SK-N-SH (cell line): Measurements from ENCODE around the gene RB1. TPM values are rescaled to one million over a fixed set of nuclear protein-coding genes. Genes with fewer than 3 reads are reported as not detected.

Experiments
- CTCF ChIA-PET: fragments of 300-600, 350-600 bp; formaldehyde crosslinking; extraction: SDS; loops from one replicate; lab custom pipeline; 2021; lab: Yijun Ruan, JAX
- POLR2A ChIA-PET: fragments of 350-600 bp; sonication (Branson Sonifier 250); formaldehyde crosslinking; extraction: SDS; loops from one replicate; lab custom pipeline; 2020; ENCODE audit warnings: antibody characterized with exemption, inconsistent platforms; lab: Yijun Ruan, JAX
- DNase-seq: peaks from one replicate; pipeline ENCODE4 v3.0.0; 2012
- H2AFZ ChIP-seq: fragments of 200-600 bp; sonication (generic); 2 replicates; pipeline ENCODE4 v1.8.1; 2016; ENCODE audit warnings: antibody characterized with exemption, mild to moderate bottlenecking, low read depth
- H3F3A ChIP-seq: fragments of 200-600 bp; sonication (generic); replicated peaks from 2 replicates; pipeline ENCODE3; 2016; ENCODE audit warnings: antibody characterized with exemption, mild to moderate bottlenecking; ENCODE audit not compliant: insufficient read depth
- H3K27ac ChIP-seq, 2 experiments: fragments of 200-500 bp in 1 of 2; fragments of 200-600 bp in 1 of 2; sonication (Bioruptor generic) in 1 of 2; sonication (generic), shearing (Covaris generic) in 1 of 2; 2 replicates each; pipeline versions ENCODE4 v1.5.1 to v1.6.1; 2014 to 2016; ENCODE audit warnings: low read depth in 2 of 2, inconsistent platforms in 1 of 2, low read length in 1 of 2, mild to moderate bottlenecking in 1 of 2, mixed read lengths in 1 of 2
- H3K27me3 ChIP-seq: fragments of 200-600 bp; sonication (generic), shearing (Covaris generic); 2 replicates; pipeline ENCODE4 v1.6.1; 2016; ENCODE audit warnings: mixed run types; ENCODE audit not compliant: insufficient read depth
- H3K36me3 ChIP-seq, 2 experiments: fragments of 200-500 bp in 1 of 2; fragments of 200-600 bp in 1 of 2; sonication (Bioruptor generic) in 1 of 2; sonication (generic) in 1 of 2; replicated peaks in 1 of 2; 2 replicates each; pipeline versions ENCODE3 to v1.5.1; 2014 to 2016; ENCODE audit warnings: low read length in 1 of 2, mild to moderate bottlenecking in 1 of 2; ENCODE audit not compliant: insufficient read depth in 2 of 2, control insufficient read depth in 1 of 2
- H3K4me1 ChIP-seq, 2 experiments: fragments of 200-500 bp in 1 of 2; fragments of 200-600 bp in 1 of 2; sonication (Bioruptor generic) in 1 of 2; sonication (generic), shearing (Covaris generic) in 1 of 2; 2 replicates each; pipeline versions ENCODE4 v1.5.1 to v1.6.1; 2014 to 2016; ENCODE audit warnings: low read depth in 1 of 2, low read length in 1 of 2, mixed run types in 1 of 2; ENCODE audit not compliant: insufficient read depth in 2 of 2, control insufficient read depth in 1 of 2
- H3K4me2 ChIP-seq: fragments of 200-600 bp; sonication (generic), shearing (Covaris generic); 2 replicates; pipeline ENCODE4 v1.6.1; 2017; ENCODE audit warnings: mixed run types
- H3K4me3 ChIP-seq, 2 experiments: fragments of 200-500 bp in 1 of 2; fragments of 200-600 bp in 1 of 2; sonication (Bioruptor generic) in 1 of 2; sonication (generic), shearing (Covaris generic) in 1 of 2; 2 replicates each; pipeline versions ENCODE4 v1.5.1 to v1.8.1; 2014 to 2016; ENCODE audit warnings: low read depth in 2 of 2, inconsistent platforms in 1 of 2, low read length in 1 of 2, mild to moderate bottlenecking in 1 of 2, mixed read lengths in 1 of 2, moderate library complexity in 1 of 2
- H3K79me2 ChIP-seq: fragments of 200-600 bp; sonication (generic); 2 replicates; pipeline ENCODE4 v1.8.1; 2017; ENCODE audit warnings: mild to moderate bottlenecking; ENCODE audit not compliant: insufficient read depth
- H3K9ac ChIP-seq: fragments of 200-600 bp; sonication (generic); 2 replicates; pipeline ENCODE4 v1.6.1; 2017; ENCODE audit warnings: mixed run types
- H3K9me2 ChIP-seq: fragments of 200-600 bp; sonication (generic); 2 replicates; pipeline ENCODE4 v1.6.1; 2017; ENCODE audit warnings: mixed run types
- H3K9me3 ChIP-seq: fragments of 200-600 bp; sonication (generic); 2 replicates; pipeline ENCODE4 v1.6.1; 2017; ENCODE audit warnings: mixed run types, mild to moderate bottlenecking, moderate library complexity
- H4K20me1 ChIP-seq: fragments of 200-600 bp; sonication (generic); 2 replicates; pipeline ENCODE4 v1.6.1; 2017; ENCODE audit warnings: mild to moderate bottlenecking, mixed run types; ENCODE audit not compliant: insufficient read depth
- CHD2 ChIP-seq: fragments of 150-350 bp; IDR thresholded peaks from 2 replicates; pipeline ENCODE4 v1.6.1; 2018; ENCODE audit warnings: low read length; ENCODE audit not compliant: partially characterized antibody
- CTCF ChIP-seq: fragments of 200-600 bp; sonication (generic); IDR thresholded peaks from 2 replicates; pipeline ENCODE4 v1.6.1; 2017; ENCODE audit warnings: antibody characterized with exemption, mild to moderate bottlenecking, moderate library complexity
- ELF1 ChIP-seq: IDR thresholded peaks from 2 replicates; pipeline ENCODE4 v1.4.0; 2012
- EP300 ChIP-seq, 2 experiments: IDR thresholded peaks; 2 replicates each; pipeline versions ENCODE4 v1.4.0 to v1.6.1; 2012; ENCODE audit warnings: borderline replicate concordance in 1 of 2, low read depth in 1 of 2, low read length in 1 of 2
- EZH2phosphoT487 ChIP-seq: fragments of 200-600 bp; sonication (generic); IDR thresholded peaks from 2 replicates; pipeline ENCODE4 v1.6.1; 2017; ENCODE audit warnings: low read depth, mixed run types, mild to moderate bottlenecking, antibody characterized with exemption, moderate library complexity, borderline replicate concordance
- FOSL2 ChIP-seq: IDR thresholded peaks from 2 replicates; pipeline ENCODE4 v1.4.0; 2012; ENCODE audit warnings: low read depth, mild to moderate bottlenecking, moderate library complexity, borderline replicate concordance
- IRF3 ChIP-seq: fragments of 150-350 bp; IDR thresholded peaks from 2 replicates; pipeline ENCODE4 v1.6.1; 2016; ENCODE audit warnings: mild to moderate bottlenecking, low read depth, low read length
- JUND ChIP-seq: IDR thresholded peaks from 2 replicates; pipeline ENCODE4 v1.4.0; 2012
- MXI1 ChIP-seq: IDR thresholded peaks from 2 replicates; pipeline ENCODE4 v1.6.1; 2012; ENCODE audit warnings: mild to moderate bottlenecking, low read depth, low read length, improper control_type of control experiment
- NRF1 ChIP-seq: IDR thresholded peaks from 2 replicates; pipeline ENCODE4 v1.6.1; 2012; ENCODE audit warnings: low read depth, mild to moderate bottlenecking, low read length
- PBX3 ChIP-seq: IDR thresholded peaks from 2 replicates; pipeline ENCODE4; 2012
- POLR2AphosphoS5 ChIP-seq: IDR thresholded peaks from 2 replicates; pipeline ENCODE4 v1.6.1; 2012; ENCODE audit warnings: low read depth, low read length
- RAD21 ChIP-seq: IDR thresholded peaks from 2 replicates; pipeline ENCODE4 v1.6.1; 2012; ENCODE audit warnings: mild to moderate bottlenecking, low read length
- RFX5 ChIP-seq: IDR thresholded peaks from 2 replicates; pipeline ENCODE4 v1.6.1; 2012; ENCODE audit warnings: mild to moderate bottlenecking, improper control_type of control experiment, low read length
- SIN3A ChIP-seq: IDR thresholded peaks from 2 replicates; pipeline ENCODE4 v1.6.1; 2012; ENCODE audit warnings: low read depth, mild to moderate bottlenecking, low read length, moderate library complexity, borderline replicate concordance
- TCF12 ChIP-seq: IDR thresholded peaks from 2 replicates; pipeline ENCODE4 v1.4.0; 2012
- YY1 ChIP-seq: IDR thresholded peaks from 2 replicates; pipeline ENCODE4 v1.4.0; 2012; ENCODE audit warnings: low read depth, mild to moderate bottlenecking
- polyA plus RNA-seq, 3 experiments: library from polyadenylated mRNA; depleted of rRNA; stranded (reverse); fragments of >200 nt; gene quantifications; 2 replicates each; pipeline ENCODE4 v1.2.3, GENCODE V29; 2012
- TF ChIP-seq, protein P1 (sequence below): IDR thresholded peaks from 2 replicates; pipeline ENCODE4 v1.4.0; 2012; ENCODE audit warnings: low read depth

The RB1 gene
- polyA plus RNA-seq, 1 of the 3 experiments (the other 2 are of a cell fraction), result 11.5 TPM

- H3K27ac ChIP-seq, result no peak overlapping the region
- H3K79me2 ChIP-seq, result no peaks in the 10 kb centered on the region
- no peaks in the 10 kb centered on the region for H3F3A ChIP-seq
- no peak overlapping the region for H3K4me2 ChIP-seq
- H3K4me1 ChIP-seq, result peaks cover 0 to 5% of the 10 kb centered on the region in 2 experiments; a peak in 2 of 4 replicates
- H3K36me3 ChIP-seq, result peaks cover 0 to 5% of the 10 kb centered on the region in 2 experiments
- H3K9ac ChIP-seq, result no peak overlapping the region
- CTCF ChIA-PET, result no interaction called here
- H3K27me3 ChIP-seq, result no peaks in the 10 kb centered on the region
- no peak for DNase-seq
- H3K9me2 ChIP-seq, result no peaks in the 10 kb centered on the region
- TF ChIP-seq IRF3 (no peak), CHD2 (no peak), EZH2phosphoT487 (no peak)
- H3K9me3 ChIP-seq, result no peaks in the 10 kb centered on the region; the same call in 1 of the 2 replicates
- POLR2A ChIA-PET, result no interaction called here
- H2AFZ ChIP-seq, result no peak overlapping the region
- H3K4me3 ChIP-seq, result no peak overlapping the region
- H4K20me1 ChIP-seq, result no peaks in the 10 kb centered on the region
Measured at GRCh38 chr13:48488995-48489394, 185.4 kb downstream of the RB1 start.

- H3K4me2 ChIP-seq, result no peak overlapping the region
- no peak overlapping the region for H3K9ac ChIP-seq
- no peak for TF ChIP-seq PBX3
- TF ChIP-seq JUND, result no peak
- TF ChIP-seq EZH2phosphoT487, result no peak
- TF ChIP-seq MXI1, result no peak
- TF ChIP-seq, protein P1, sequence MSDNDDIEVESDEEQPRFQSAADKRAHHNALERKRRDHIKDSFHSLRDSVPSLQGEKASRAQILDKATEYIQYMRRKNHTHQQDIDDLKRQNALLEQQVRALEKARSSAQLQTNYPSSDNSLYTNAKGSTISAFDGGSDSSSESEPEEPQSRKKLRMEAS, result no peak
- TF ChIP-seq NRF1, result no peak
- no peak for TF ChIP-seq RFX5
- no peak for TF ChIP-seq SIN3A
- TF ChIP-seq EP300 (IDR thresholded peaks at IDR 0.05; ENCODE audit: borderline replicate concordance in 1 of 2, low read depth in 1 of 2, low read length in 1 of 2), result no peak
- no peak for TF ChIP-seq YY1
- TF ChIP-seq FOSL2, result no peak
- TF ChIP-seq TCF12, result no peak
- TF ChIP-seq ELF1, result no peak
- TF ChIP-seq CHD2, result no peak
- TF ChIP-seq POLR2AphosphoS5, result no peak
- TF ChIP-seq RAD21, result no peak
- no peak for TF ChIP-seq CTCF
- peaks cover 0 to 7% of the 10 kb centered on the region in 2 experiments; a peak in 2 of 4 replicates for H3K4me1 ChIP-seq
- ChIA-PET POLR2A (no interaction called here), CTCF (no interaction called here)
- no peak overlapping the region for H2AFZ ChIP-seq
- no peaks in the 10 kb centered on the region for H4K20me1 ChIP-seq
- no peaks in the 10 kb centered on the region for H3K27me3 ChIP-seq
- no peak overlapping the region for H3K27ac ChIP-seq
- peaks cover 1% of the 10 kb centered on the region for H3F3A ChIP-seq
- DNase-seq, result no peak
- no peaks in the 10 kb centered on the region for H3K79me2 ChIP-seq
- H3K36me3 ChIP-seq, result peaks cover 0 to 5% of the 10 kb centered on the region in 2 experiments
- no peaks in the 10 kb centered on the region for H3K9me2 ChIP-seq
- H3K4me3 ChIP-seq, result no peak overlapping the region
- no peaks in the 10 kb centered on the region; the same call in 1 of the 2 replicates for H3K9me3 ChIP-seq
Measured at GRCh38 chr13:48489666-48490065, 186.1 kb downstream of the RB1 start.
